ENCODE data around the gene CCDC116. TPM values are rescaled to one million over a fixed set of nuclear protein-coding genes. Genes with fewer than 3 reads are reported as not detected.

The CCDC116 gene
- total and polyA plus RNA-seq, 10 of the 15 experiments (the other 5 are each of a cell fraction or from before 2014, with no cell fraction given) = 0.04 to 0.18 (median 0.04) TPM; not detected in 6

- TF ChIP-seq RELB (IDR thresholded peaks at IDR 0.05; ENCODE audit: low read depth) (no peak; the same call in 1 of the 2 replicates), ATF7 (IDR thresholded peaks at IDR 0.05; ENCODE audit: low read depth) (no peak), BACH1 (IDR thresholded peaks at IDR 0.05; ENCODE audit: borderline replicate concordance) (peak; percentile 73; the same call in 1 of the 2 replicates), SIN3A (IDR thresholded peaks at IDR 0.05; ENCODE audit: low read depth, low read length) (no peak), WRNIP1 (IDR thresholded peaks at IDR 0.05; ENCODE audit: borderline replicate concordance, low read depth, low read length) (no peak), NFYB (IDR thresholded peaks at IDR 0.05; ENCODE audit: insufficient read depth, low read depth, low read length) (peak; percentile 96), SUZ12 (IDR thresholded peaks at IDR 0.05; ENCODE audit: unreplicated experiment) (no peak), FOXK2 (IDR thresholded peaks at IDR 0.05) (no peak), ZNF384 (IDR thresholded peaks at IDR 0.05; ENCODE audit: borderline replicate concordance, low read depth, low read length) (no peak), ZBTB11 (CRISPR knock-in tag; IDR thresholded peaks at IDR 0.05) (no peak), POU2F2 (IDR thresholded peaks at IDR 0.05; ENCODE audit: borderline replicate concordance, low read depth, low read length) (peak; percentile 12; the same call in 1 of the 3 replicates)
- TF ChIP-seq, protein P1, sequence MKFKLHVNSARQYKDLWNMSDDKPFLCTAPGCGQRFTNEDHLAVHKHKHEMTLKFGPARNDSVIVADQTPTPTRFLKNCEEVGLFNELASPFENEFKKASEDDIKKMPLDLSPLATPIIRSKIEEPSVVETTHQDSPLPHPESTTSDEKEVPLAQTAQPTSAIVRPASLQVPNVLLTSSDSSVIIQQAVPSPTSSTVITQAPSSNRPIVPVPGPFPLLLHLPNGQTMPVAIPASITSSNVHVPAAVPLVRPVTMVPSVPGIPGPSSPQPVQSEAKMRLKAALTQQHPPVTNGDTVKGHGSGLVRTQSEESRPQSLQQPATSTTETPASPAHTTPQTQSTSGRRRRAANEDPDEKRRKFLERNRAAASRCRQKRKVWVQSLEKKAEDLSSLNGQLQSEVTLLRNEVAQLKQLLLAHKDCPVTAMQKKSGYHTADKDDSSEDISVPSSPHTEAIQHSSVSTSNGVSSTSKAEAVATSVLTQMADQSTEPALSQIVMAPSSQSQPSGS (IDR thresholded peaks at IDR 0.05; ENCODE audit: low read length) = no peak
- TF ChIP-seq, protein P2, sequence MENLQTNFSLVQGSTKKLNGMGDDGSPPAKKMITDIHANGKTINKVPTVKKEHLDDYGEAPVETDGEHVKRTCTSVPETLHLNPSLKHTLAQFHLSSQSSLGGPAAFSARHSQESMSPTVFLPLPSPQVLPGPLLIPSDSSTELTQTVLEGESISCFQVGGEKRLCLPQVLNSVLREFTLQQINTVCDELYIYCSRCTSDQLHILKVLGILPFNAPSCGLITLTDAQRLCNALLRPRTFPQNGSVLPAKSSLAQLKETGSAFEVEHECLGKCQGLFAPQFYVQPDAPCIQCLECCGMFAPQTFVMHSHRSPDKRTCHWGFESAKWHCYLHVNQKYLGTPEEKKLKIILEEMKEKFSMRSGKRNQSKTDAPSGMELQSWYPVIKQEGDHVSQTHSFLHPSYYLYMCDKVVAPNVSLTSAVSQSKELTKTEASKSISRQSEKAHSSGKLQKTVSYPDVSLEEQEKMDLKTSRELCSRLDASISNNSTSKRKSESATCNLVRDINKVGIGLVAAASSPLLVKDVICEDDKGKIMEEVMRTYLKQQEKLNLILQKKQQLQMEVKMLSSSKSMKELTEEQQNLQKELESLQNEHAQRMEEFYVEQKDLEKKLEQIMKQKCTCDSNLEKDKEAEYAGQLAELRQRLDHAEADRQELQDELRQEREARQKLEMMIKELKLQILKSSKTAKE (IDR thresholded peaks at IDR 0.05; ENCODE audit: low read depth, poor library complexity, severe bottlenecking) = no peak
- TF ChIP-seq, protein P3, sequence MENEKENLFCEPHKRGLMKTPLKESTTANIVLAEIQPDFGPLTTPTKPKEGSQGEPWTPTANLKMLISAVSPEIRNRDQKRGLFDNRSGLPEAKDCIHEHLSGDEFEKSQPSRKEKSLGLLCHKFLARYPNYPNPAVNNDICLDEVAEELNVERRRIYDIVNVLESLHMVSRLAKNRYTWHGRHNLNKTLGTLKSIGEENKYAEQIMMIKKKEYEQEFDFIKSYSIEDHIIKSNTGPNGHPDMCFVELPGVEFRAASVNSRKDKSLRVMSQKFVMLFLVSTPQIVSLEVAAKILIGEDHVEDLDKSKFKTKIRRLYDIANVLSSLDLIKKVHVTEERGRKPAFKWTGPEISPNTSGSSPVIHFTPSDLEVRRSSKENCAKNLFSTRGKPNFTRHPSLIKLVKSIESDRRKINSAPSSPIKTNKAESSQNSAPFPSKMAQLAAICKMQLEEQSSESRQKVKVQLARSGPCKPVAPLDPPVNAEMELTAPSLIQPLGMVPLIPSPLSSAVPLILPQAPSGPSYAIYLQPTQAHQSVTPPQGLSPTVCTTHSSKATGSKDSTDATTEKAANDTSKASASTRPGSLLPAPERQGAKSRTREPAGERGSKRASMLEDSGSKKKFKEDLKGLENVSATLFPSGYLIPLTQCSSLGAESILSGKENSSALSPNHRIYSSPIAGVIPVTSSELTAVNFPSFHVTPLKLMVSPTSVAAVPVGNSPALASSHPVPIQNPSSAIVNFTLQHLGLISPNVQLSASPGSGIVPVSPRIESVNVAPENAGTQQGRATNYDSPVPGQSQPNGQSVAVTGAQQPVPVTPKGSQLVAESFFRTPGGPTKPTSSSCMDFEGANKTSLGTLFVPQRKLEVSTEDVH (IDR thresholded peaks at IDR 0.05; ENCODE audit: low read depth, partially characterized antibody) = no peak
These were observed 9.4 kb downstream of the CCDC116 start, which contains the start of gene SDF2L1 (continued) for GRCh38 chr22:21641789-21642583.
